Measurements from ENCODE around the gene CPD. TPM values are rescaled to one million over a fixed set of nuclear protein-coding genes. Genes with fewer than 3 reads are reported as not detected.

CPD gene
- total RNA-seq, 2 donors from 2014 or later = 56.5 to 89.5 TPM

DNA sequence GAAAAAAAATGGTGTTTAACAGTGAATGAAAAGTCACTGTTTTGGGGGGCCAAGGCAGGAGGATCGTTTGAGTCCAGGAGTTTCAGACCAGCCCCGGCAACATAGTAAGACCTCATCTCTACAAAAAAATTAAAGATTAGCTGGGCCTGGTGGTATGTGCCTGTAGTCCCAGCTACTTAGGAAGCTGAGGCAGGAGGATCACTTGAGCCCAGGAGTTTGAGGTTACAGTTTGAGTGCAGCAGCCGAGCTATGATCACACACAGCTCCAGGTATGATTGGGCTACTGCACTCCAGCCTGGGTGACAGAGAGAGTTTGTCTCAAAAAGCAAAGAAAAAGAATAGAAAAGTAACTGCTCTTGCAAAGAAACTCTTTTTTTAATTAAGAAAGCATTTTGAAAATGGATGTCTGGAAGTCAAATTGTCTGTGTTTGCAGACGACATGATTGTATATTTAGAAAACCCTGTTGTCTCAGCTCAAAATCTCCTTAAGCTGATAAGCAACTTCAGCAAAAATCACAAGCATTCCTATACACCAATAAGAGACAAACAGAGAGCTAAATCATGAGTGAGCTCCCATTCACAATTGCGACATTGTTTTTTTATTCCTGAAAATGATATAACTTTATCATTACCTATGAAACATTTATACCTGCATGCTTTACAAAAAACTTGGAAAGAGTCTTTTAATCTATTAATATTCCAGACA, 20.5 kb upstream of the CPD start:
- DNase-seq = no peak
- Histone ChIP-seq H3K27ac (no peak overlapping the region), H3K27me3 (no peaks in the 10 kb centered on the region), H3K9ac (ENCODE audit: low read depth in 2 of 2, low read length in 2 of 2) (no peak overlapping the region), H3K4me1 (no peaks in the 10 kb centered on the region), H3K4me3 (no peak overlapping the region), H3K9me3 (no peaks in the 10 kb centered on the region), H3K36me3 (no peaks in the 10 kb centered on the region)
- intact Hi-C loops (cut with DNase I) = no loop called here
- TF ChIP-seq, protein P1, sequence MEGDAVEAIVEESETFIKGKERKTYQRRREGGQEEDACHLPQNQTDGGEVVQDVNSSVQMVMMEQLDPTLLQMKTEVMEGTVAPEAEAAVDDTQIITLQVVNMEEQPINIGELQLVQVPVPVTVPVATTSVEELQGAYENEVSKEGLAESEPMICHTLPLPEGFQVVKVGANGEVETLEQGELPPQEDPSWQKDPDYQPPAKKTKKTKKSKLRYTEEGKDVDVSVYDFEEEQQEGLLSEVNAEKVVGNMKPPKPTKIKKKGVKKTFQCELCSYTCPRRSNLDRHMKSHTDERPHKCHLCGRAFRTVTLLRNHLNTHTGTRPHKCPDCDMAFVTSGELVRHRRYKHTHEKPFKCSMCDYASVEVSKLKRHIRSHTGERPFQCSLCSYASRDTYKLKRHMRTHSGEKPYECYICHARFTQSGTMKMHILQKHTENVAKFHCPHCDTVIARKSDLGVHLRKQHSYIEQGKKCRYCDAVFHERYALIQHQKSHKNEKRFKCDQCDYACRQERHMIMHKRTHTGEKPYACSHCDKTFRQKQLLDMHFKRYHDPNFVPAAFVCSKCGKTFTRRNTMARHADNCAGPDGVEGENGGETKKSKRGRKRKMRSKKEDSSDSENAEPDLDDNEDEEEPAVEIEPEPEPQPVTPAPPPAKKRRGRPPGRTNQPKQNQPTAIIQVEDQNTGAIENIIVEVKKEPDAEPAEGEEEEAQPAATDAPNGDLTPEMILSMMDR (IDR thresholded peaks at IDR 0.05) = no peak

DNA sequence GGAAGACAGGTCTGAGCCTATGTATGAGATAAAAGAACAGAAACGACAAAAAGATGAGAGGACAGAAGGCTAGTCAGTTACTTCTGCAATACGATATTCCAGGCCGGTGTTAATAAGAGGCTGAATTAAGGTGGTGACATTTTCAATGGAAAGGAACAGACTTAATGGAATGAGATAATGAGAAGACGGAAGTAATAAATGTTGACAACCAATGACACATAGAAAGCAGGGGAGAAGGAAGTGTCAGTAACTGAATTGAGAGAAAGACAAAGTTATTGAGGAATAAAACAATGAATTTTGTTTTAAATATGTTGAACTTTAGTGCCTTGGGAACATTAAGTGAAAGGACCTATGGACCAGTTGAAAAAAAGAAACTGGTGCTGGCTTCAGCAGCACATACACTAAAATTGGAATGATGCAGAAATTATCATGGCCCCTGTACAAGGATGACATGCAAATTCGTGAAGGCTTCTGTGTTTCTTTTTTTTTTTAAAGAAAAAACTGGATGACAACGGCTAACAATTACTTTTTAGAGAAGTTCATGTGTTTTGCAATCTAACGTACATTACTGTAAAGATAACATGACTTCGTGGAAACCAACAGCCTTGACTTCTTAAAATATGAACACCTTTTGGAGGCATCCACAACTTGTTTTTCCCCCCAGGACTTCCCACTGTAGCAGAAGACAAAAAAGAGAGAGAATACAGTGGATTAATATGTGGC, 18.5 kb upstream of the CPD start:
- no peak overlapping the region for H3K4me3 ChIP-seq
- TF ChIP-seq, protein P1 (IDR thresholded peaks at IDR 0.05) = no peak
- H3K27ac ChIP-seq = no peak overlapping the region
- H3K27me3 ChIP-seq = no peaks in the 10 kb centered on the region
- H3K9ac ChIP-seq (ENCODE audit: low read depth in 2 of 2, low read length in 2 of 2) = no peak overlapping the region
- no peaks in the 10 kb centered on the region for H3K9me3 ChIP-seq
- H3K36me3 ChIP-seq = no peaks in the 10 kb centered on the region
- intact Hi-C loops (cut with DNase I) = no loop called here
- no peak for DNase-seq
- no peaks in the 10 kb centered on the region for H3K4me1 ChIP-seq

DNA sequence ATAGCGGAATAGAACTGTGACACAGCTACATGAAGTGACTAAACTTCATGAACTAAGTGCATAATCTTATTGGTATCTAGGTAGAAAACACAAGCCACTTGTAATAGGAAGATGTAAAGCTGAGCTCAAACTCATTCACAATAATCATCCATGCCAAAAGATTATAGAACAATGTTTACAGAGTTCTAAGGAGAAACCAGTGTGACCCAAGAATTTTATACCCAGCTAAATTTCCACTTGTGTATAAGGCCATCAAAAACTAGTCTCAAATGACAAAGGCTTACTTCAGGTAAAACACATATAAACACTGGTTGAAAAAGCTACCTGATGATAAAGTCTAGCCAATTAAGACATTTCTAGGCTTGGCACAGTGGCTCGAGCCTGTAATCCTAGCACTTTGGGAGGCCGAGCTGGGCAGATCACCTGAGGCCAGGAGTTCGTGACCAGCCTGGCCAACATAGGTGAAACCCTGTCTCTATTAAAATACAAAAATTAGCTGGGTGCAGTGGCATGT, 16.9 kb upstream of the CPD start:
- Histone ChIP-seq H3K4me1 (no peaks in the 10 kb centered on the region), H3K9ac (ENCODE audit: low read depth in 2 of 2, low read length in 2 of 2) (no peak overlapping the region), H3K27me3 (no peaks in the 10 kb centered on the region), H3K27ac (no peak overlapping the region), H3K4me3 (no peak overlapping the region), H3K9me3 (no peaks in the 10 kb centered on the region), H3K36me3 (no peaks in the 10 kb centered on the region)
- DNase-seq = no peak
- intact Hi-C loops (cut with DNase I) = no loop called here
- TF ChIP-seq, protein P1 (IDR thresholded peaks at IDR 0.05) = no peak

DNA sequence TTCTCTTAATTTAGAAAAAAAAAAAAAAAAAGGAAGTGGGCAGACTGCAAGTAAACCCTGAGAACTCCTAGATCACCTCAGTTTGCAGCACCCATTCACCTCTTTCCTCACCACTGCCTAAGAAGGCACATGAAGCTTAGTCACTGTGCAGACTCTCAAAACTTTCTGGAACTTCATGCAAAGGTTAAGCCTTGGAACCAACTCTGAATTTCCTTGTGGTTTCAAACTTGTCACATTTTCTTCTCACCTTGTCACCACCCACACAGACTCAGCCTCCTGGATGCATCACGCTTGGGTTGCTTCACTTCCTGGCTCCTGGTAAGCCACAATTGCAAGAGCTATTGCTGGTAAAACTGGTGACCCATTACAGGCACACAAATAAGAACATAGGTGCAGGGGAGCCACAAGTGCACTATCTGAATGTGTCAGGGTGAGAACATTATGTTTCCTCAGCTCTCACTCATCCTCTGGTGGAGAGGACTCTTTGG, 15.0 kb upstream of the CPD start:
- no peaks in the 10 kb centered on the region for H3K36me3 ChIP-seq
- H3K4me1 ChIP-seq = no peaks in the 10 kb centered on the region
- no peaks in the 10 kb centered on the region for H3K27me3 ChIP-seq
- no peak overlapping the region for H3K9ac ChIP-seq (ENCODE audit: low read depth in 2 of 2, low read length in 2 of 2)
- DNase-seq = no peak
- no peak overlapping the region for H3K4me3 ChIP-seq
- intact Hi-C loops (cut with DNase I) = no loop called here
- TF ChIP-seq, protein P1 (IDR thresholded peaks at IDR 0.05) = no peak
- H3K9me3 ChIP-seq = no peaks in the 10 kb centered on the region
- H3K27ac ChIP-seq = no peak overlapping the region

DNA sequence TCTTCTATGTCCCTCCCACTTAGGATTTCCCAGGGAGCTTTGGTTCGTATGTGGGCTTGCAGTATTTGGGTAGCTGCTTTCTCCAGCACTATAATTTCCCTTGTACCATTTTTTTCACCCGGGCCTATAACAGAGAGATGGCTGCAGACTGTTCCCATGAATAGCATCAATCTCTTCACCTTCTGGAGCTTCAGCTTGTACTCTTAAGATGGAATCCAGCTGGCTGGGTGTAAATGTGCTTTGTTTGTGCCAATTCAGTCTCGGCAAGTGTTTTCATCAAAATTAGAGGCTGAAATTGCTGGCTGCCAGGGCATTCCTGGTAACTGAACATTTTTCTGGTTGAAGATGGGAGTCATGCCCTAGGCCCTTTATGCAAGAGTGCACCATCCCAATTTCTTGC, 12.2 kb upstream of the CPD start:
- H3K36me3 ChIP-seq = no peaks in the 10 kb centered on the region
- no peak for DNase-seq
- H3K9me3 ChIP-seq = no peaks in the 10 kb centered on the region
- H3K4me3 ChIP-seq = no peak overlapping the region
- H3K9ac ChIP-seq (ENCODE audit: low read depth in 2 of 2, low read length in 2 of 2) = no peak overlapping the region
- TF ChIP-seq, protein P1 (IDR thresholded peaks at IDR 0.05) = no peak
- H3K4me1 ChIP-seq = no peaks in the 10 kb centered on the region
- intact Hi-C loops (cut with DNase I) = no loop called here
- no peak overlapping the region for H3K27ac ChIP-seq
- H3K27me3 ChIP-seq = no peaks in the 10 kb centered on the region
